ENCODE measurements around the gene RALGDS.

RALGDS gene

DNA sequence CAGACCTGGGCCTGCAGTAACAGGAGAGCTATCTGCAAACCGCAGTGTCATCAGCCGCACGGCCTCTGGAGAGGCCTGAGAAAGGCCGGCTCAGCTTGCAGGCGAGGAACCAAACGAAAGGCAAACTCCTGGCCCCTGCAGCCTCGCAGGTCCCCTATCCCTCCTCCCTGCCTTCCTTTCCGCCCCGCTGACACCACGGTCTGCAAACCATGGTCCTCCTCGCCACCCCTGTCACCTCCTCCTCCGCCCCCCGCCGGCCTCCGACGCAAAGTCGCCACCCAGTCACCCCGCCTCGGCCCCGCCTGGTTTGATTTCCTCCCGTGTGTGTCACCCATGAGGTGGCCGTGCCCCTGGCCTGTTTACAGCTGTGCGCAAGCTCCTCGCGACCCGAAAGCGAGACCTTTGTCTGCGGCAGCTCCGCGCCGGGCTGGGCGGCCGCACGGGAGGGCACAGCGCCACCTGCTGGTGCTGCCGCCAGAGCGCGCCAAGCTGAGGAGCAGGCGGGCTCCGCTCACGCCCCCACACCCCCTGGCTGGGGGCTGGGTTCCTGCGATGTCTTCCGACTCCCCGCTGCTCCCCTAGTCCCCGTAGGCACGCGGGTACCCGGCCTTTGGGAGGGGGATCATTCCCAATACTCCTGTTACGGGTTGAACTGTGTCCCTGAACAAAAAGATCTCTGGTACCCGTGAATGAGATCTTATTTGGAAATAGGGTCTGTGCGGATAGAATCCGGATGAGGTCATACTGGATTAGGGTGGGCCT lies 23.3 kb upstream of the RALGDS start (continued):
- peak; percentile 99 for TF ChIP-seq PATZ1 (tag by site-specific recombination; IDR thresholded peaks at IDR 0.05)
- no peak for TF ChIP-seq ZFP3 (tag by site-specific recombination; IDR thresholded peaks at IDR 0.05; ENCODE audit: low read depth)
- no peak for TF ChIP-seq ZNF354C (tag by site-specific recombination; IDR thresholded peaks at IDR 0.05; ENCODE audit: borderline replicate concordance, low read depth)
- TF ChIP-seq ZNF324 (tag by site-specific recombination; IDR thresholded peaks at IDR 0.05) = peak; percentile 72; the same call in 1 of the 2 replicates
- no peak for TF ChIP-seq ZNF777 (tag by site-specific recombination; IDR thresholded peaks at IDR 0.05; ENCODE audit: borderline replicate concordance)
- peak; percentile 84 for TF ChIP-seq ZNF423 (tag by site-specific recombination; IDR thresholded peaks at IDR 0.05)
- peak; percentile 79 for TF ChIP-seq ZNF660 (tag by site-specific recombination; IDR thresholded peaks at IDR 0.05)
- TF ChIP-seq ZNF792 (tag by site-specific recombination; IDR thresholded peaks at IDR 0.05) = no peak
- TF ChIP-seq BCL11A (tag by site-specific recombination; IDR thresholded peaks at IDR 0.05; ENCODE audit: low read depth) = peak; percentile 70; the same call in 1 of the 2 replicates
- no peak for TF ChIP-seq ZNF292 (tag by site-specific recombination; IDR thresholded peaks at IDR 0.05; ENCODE audit: borderline replicate concordance, low read depth)
- TF ChIP-seq, protein P1, sequence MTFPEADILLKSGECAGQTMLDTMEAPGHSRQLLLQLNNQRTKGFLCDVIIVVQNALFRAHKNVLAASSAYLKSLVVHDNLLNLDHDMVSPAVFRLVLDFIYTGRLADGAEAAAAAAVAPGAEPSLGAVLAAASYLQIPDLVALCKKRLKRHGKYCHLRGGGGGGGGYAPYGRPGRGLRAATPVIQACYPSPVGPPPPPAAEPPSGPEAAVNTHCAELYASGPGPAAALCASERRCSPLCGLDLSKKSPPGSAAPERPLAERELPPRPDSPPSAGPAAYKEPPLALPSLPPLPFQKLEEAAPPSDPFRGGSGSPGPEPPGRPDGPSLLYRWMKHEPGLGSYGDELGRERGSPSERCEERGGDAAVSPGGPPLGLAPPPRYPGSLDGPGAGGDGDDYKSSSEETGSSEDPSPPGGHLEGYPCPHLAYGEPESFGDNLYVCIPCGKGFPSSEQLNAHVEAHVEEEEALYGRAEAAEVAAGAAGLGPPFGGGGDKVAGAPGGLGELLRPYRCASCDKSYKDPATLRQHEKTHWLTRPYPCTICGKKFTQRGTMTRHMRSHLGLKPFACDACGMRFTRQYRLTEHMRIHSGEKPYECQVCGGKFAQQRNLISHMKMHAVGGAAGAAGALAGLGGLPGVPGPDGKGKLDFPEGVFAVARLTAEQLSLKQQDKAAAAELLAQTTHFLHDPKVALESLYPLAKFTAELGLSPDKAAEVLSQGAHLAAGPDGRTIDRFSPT (tag by site-specific recombination; IDR thresholded peaks at IDR 0.05) = peak; percentile 71; the same call in 1 of the 2 replicates
- peak; percentile 19; the same call in 1 of the 2 replicates for TF ChIP-seq WT1 (tag by site-specific recombination; IDR thresholded peaks at IDR 0.05)
- TF ChIP-seq INSM2 (tag by site-specific recombination; IDR thresholded peaks at IDR 0.05) = peak; percentile 15; the same call in 1 of the 2 replicates
- peak; percentile 85 for TF ChIP-seq SP3 (tag by site-specific recombination; IDR thresholded peaks at IDR 0.05)
- no peak; the same call in 1 of the 2 replicates for TF ChIP-seq ZNF670 (tag by site-specific recombination; IDR thresholded peaks at IDR 0.05; ENCODE audit: low read depth)
- TF ChIP-seq KLF7 (tag by site-specific recombination; IDR thresholded peaks at IDR 0.05; ENCODE audit: borderline replicate concordance) = peak; percentile 86
- TF ChIP-seq ZNF76 (tag by site-specific recombination; IDR thresholded peaks at IDR 0.05; ENCODE audit: borderline replicate concordance, low read depth) = 0 out of 2 replicates have a peak, but pooled peaks have one; percentile 43
- TF ChIP-seq, protein P2, sequence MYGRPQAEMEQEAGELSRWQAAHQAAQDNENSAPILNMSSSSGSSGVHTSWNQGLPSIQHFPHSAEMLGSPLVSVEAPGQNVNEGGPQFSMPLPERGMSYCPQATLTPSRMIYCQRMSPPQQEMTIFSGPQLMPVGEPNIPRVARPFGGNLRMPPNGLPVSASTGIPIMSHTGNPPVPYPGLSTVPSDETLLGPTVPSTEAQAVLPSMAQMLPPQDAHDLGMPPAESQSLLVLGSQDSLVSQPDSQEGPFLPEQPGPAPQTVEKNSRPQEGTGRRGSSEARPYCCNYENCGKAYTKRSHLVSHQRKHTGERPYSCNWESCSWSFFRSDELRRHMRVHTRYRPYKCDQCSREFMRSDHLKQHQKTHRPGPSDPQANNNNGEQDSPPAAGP (tag by site-specific recombination; IDR thresholded peaks at IDR 0.05) = peak; percentile 96
- 0 out of 2 replicates have a peak, but pooled peaks have one; percentile 10 for TF ChIP-seq ZNF366 (tag by site-specific recombination; conservative IDR thresholded peaks at IDR 0.05)
- no peak for TF ChIP-seq PRDM10 (tag by site-specific recombination; IDR thresholded peaks at IDR 0.05)
- peak; percentile 41; the same call in 1 of the 2 replicates for TF ChIP-seq ZFP69B (tag by site-specific recombination; IDR thresholded peaks at IDR 0.05)
- TF ChIP-seq ZNF600 (tag by site-specific recombination; IDR thresholded peaks at IDR 0.05) = peak; percentile 93
- TF ChIP-seq, protein P3, sequence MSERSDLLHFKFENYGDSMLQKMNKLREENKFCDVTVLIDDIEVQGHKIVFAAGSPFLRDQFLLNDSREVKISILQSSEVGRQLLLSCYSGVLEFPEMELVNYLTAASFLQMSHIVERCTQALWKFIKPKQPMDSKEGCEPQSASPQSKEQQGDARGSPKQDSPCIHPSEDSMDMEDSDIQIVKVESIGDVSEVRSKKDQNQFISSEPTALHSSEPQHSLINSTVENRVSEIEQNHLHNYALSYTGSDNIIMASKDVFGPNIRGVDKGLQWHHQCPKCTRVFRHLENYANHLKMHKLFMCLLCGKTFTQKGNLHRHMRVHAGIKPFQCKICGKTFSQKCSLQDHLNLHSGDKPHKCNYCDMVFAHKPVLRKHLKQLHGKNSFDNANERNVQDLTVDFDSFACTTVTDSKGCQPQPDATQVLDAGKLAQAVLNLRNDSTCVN (tag by site-specific recombination; optimal IDR thresholded peaks at IDR 0.05) = peak; percentile 93
- no peak for TF ChIP-seq ZNF404 (tag by site-specific recombination; IDR thresholded peaks at IDR 0.05)
- TF ChIP-seq ZNF830 (tag by site-specific recombination; IDR thresholded peaks at IDR 0.05; ENCODE audit: low read depth) = no peak
